ENCODE results near the gene KHDC1L. TPM values are rescaled to one million over a fixed set of nuclear protein-coding genes. Genes with fewer than 3 reads are reported as not detected.

The KHDC1L gene
- total and polyA plus RNA-seq, 2 of the 4 experiments (the other 2 are of a cell fraction): 0.18 to 0.68 TPM

GRCh38 chr6:73252703-73253102 lies 27.4 kb upstream of the KHDC1L start:
- no peak overlapping the region for H3K56ac ChIP-seq (ENCODE audit: extremely low read depth, insufficient read depth, low read length)
- no peak overlapping the region for H2AK5ac ChIP-seq (ENCODE audit: low read depth, low read length)
- H3K9ac ChIP-seq (ENCODE audit: low read depth, low read length): no peak overlapping the region
- no peaks in the 10 kb centered on the region for H3K9me3 ChIP-seq (ENCODE audit: control insufficient read depth, insufficient read depth, low read length)
- no peak overlapping the region for H4K91ac ChIP-seq (ENCODE audit: insufficient read depth, low read depth, low read length)
- no peaks in the 10 kb centered on the region for H3K79me1 ChIP-seq (ENCODE audit: low read depth in 1 of 2, low read length in 2 of 2)
- no peaks in the 10 kb centered on the region for H3K9me1 ChIP-seq (ENCODE audit: insufficient read depth, low read length)
- no peak overlapping the region for H2BK5ac ChIP-seq (ENCODE audit: low read depth, low read length, poor library complexity, severe bottlenecking)
- no TSS peak for BruUV-seq (replicated peaks)
- no CpG with 5 or more reads among the region's 2 CpGs for WGBS, 2 experiments (ENCODE audit: extremely low coverage in 2 of 2, insufficient read length in 1 of 2)
- no peak for TF ChIP-seq CEBPB (IDR thresholded peaks at IDR 0.05; ENCODE audit: low read depth, low read length)
- no peak for TF ChIP-seq MAFK (IDR thresholded peaks at IDR 0.05; ENCODE audit: low read depth, low read length)
- no peak for TF ChIP-seq RAD21 (IDR thresholded peaks at IDR 0.05; ENCODE audit: low read length)
- TF ChIP-seq CHD1 (IDR thresholded peaks at IDR 0.05; ENCODE audit: low read depth, low read length): no peak
- TF ChIP-seq POLR2A (IDR thresholded peaks at IDR 0.05; ENCODE audit: low read depth, low read length): no peak
- no peak for TF ChIP-seq FOS (IDR thresholded peaks at IDR 0.05; ENCODE audit: low read depth, low read length)
- no peak for TF ChIP-seq NFE2L2 (IDR thresholded peaks at IDR 0.05; ENCODE audit: low read depth, low read length)
- no peak for TF ChIP-seq MAZ (IDR thresholded peaks at IDR 0.05; ENCODE audit: borderline replicate concordance, low read depth, low read length)
- TF ChIP-seq CTCF (conservative IDR thresholded peaks at IDR 0.05; ENCODE audit: low read depth, low read length): no peak
- no peak for TF ChIP-seq MXI1 (IDR thresholded peaks at IDR 0.05; ENCODE audit: borderline replicate concordance, low read depth, low read length)
- no peak for TF ChIP-seq SMC3 (IDR thresholded peaks at IDR 0.05; ENCODE audit: low read depth, low read length)
- no peak for TF ChIP-seq BHLHE40 (IDR thresholded peaks at IDR 0.05; ENCODE audit: low read depth, low read length)
- TF ChIP-seq USF2 (IDR thresholded peaks at IDR 0.05; ENCODE audit: low read depth, low read length): no peak
- TF ChIP-seq RCOR1 (IDR thresholded peaks at IDR 0.05; ENCODE audit: insufficient replicate concordance, low read length): no peak
- no peak for TF ChIP-seq RFX5 (IDR thresholded peaks at IDR 0.05; ENCODE audit: low read depth, low read length)
- no peak for TF ChIP-seq ELK1 (IDR thresholded peaks at IDR 0.05; ENCODE audit: borderline replicate concordance, low read depth, low read length)
- no peak overlapping the region for H3K27ac ChIP-seq (ENCODE audit: insufficient read depth, low read length)
- H2AK9ac ChIP-seq (replicated peaks; ENCODE audit: low read depth, low read length, poor library complexity): no peak overlapping the region
- H2BK15ac ChIP-seq (ENCODE audit: low read depth, low read length): no peak overlapping the region
- no peaks in the 10 kb centered on the region for H4K20me1 ChIP-seq (ENCODE audit: insufficient read depth, low read length)
- no peak overlapping the region for H3K23ac ChIP-seq (ENCODE audit: low read depth, low read length)
- no peak for DNase-seq
- H3K4me3 ChIP-seq (ENCODE audit: insufficient read depth, low read depth, low read length): no peak overlapping the region
- no peak overlapping the region for H3K4me2 ChIP-seq (ENCODE audit: low read depth, low read length)
- H3K36me3 ChIP-seq (ENCODE audit: control insufficient read depth, insufficient read depth, low read length): no peaks in the 10 kb centered on the region
- H3K4ac ChIP-seq (ENCODE audit: low read depth, low read length): no peak overlapping the region
- in situ Hi-C loops (cut with MboI; ENCODE audit: low sequenced_read_pairs) (no loop called here), intact Hi-C loops (cut with micrococcal nuclease) (no loop called here), dilution Hi-C loops (cut with HindIII; ENCODE audit: low sequenced_read_pairs, unreplicated experiment) (no loop called here)
- no peak overlapping the region for H3K14ac ChIP-seq (replicated peaks; ENCODE audit: low read depth, low read length)
- no peak overlapping the region for H3K18ac ChIP-seq (ENCODE audit: low read depth, low read length)
- no peak overlapping the region for H4K8ac ChIP-seq (ENCODE audit: low read depth in 2 of 2, low read length in 2 of 2)
- no peak overlapping the region for H2AFZ ChIP-seq (replicated peaks; ENCODE audit: low read length, poor library complexity)
- no peaks in the 10 kb centered on the region for H3K27me3 ChIP-seq (ENCODE audit: control insufficient read depth, insufficient read depth, low read length)
- no peak overlapping the region for H2BK20ac ChIP-seq (ENCODE audit: low read depth, low read length)
- H2BK120ac ChIP-seq (ENCODE audit: low read depth, low read length): no peak overlapping the region
- no peak for ATAC-seq (ENCODE audit: low read depth)
- ChIA-PET CTCF (interaction anchor here (0.6 kb wide), 1 partner anchor 49 kb away, joined by 3 read pairs; no protein-coding TSS in a partner anchor), POLR2A (ENCODE audit: unreplicated experiment) (interaction anchor here (0.6 kb wide), 1 partner anchor 660 kb away, joined by 8 read pairs; no protein-coding TSS in a partner anchor)
- H4K5ac ChIP-seq (ENCODE audit: low read depth, low read length): no peak overlapping the region
- no peaks in the 10 kb centered on the region for H3K4me1 ChIP-seq (ENCODE audit: control insufficient read depth, insufficient read depth, low read length)

Data from IMR-90 (cell line).